H1 (cell line): ENCODE data around the gene UROC1. TPM values are rescaled to one million over a fixed set of nuclear protein-coding genes. Genes with fewer than 3 reads are reported as not detected.

Experiments used
- CTCF ChIA-PET: fragments of 300-600 bp; sonication (Branson Sonifier 250); formaldehyde crosslinking; loops from one replicate; lab custom pipeline; 2021; ENCODE audit not compliant: partially characterized antibody; lab: Charles Lee
- POLR2A ChIA-PET: fragments of 300-600 bp; sonication (Branson Sonifier 250); formaldehyde crosslinking; loops from one replicate; lab custom pipeline; 2021; ENCODE audit warnings: inconsistent platforms; ENCODE audit not compliant: partially characterized antibody; lab: Charles Lee
- DNase-seq, 2 experiments: peaks; one replicate each; pipeline versions ENCODE4 v3.0.0 to v3.0.0-alpha.2; 2010 to 2022; ENCODE audit warnings: low spot score in 2 of 2, low read depth in 1 of 2, mixed read lengths in 1 of 2
- FAIRE-seq: peaks from 2 replicates; lab custom pipeline; 2011; peaks lifted over from hg19 to GRCh38; lab: Jason Lieb, UNC
- H2AFZ ChIP-seq: 2 replicates; pipeline ENCODE4 v1.8.1; 2012; ENCODE audit warnings: low read length, inconsistent platforms
- H2AK5ac ChIP-seq: 2 replicates; pipeline ENCODE4 v1.6.1; 2013; ENCODE audit warnings: low read depth, low read length
- H2BK120ac ChIP-seq: replicated peaks from 2 replicates; pipeline ENCODE3; 2013; ENCODE audit warnings: low read depth, low read length, inconsistent platforms
- H2BK12ac ChIP-seq: 2 replicates; pipeline ENCODE4 v1.6.1; 2013; ENCODE audit warnings: low read depth, low read length
- H2BK15ac ChIP-seq: 2 replicates; pipeline ENCODE4 v1.6.1; 2013; ENCODE audit warnings: low read length
- H2BK20ac ChIP-seq: 2 replicates; pipeline ENCODE4 v1.6.1; 2013; ENCODE audit warnings: low read length
- H2BK5ac ChIP-seq: 2 replicates; pipeline ENCODE4 v1.6.1; 2013; ENCODE audit warnings: low read depth, low read length
- H3K14ac ChIP-seq: 2 replicates; pipeline ENCODE4 v1.6.1; 2013; ENCODE audit warnings: inconsistent platforms; ENCODE audit not compliant: insufficient read length
- H3K18ac ChIP-seq: 2 replicates; pipeline ENCODE4 v1.6.1; 2013; ENCODE audit warnings: low read length; ENCODE audit errors: extremely low read depth
- H3K23ac ChIP-seq: 2 replicates; pipeline ENCODE4 v1.6.1; 2013; ENCODE audit warnings: inconsistent platforms; ENCODE audit not compliant: insufficient read length
- H3K23me2 ChIP-seq: 2 replicates; pipeline ENCODE4 v1.6.1; 2013; ENCODE audit warnings: low read depth, low read length
- H3K27ac ChIP-seq: 2 replicates; pipeline ENCODE4 v1.6.1; 2011; ENCODE audit warnings: low read depth, low read length, inconsistent platforms
- H3K27me3 ChIP-seq, 4 experiments: replicated peaks in 1 of 4; 1 replicate in 1 of 4; 2 replicates in 3 of 4; pipeline versions ENCODE4 v1.6.1 to v1.8.1; 2011 to 2013; ENCODE audit warnings: low read length in 3 of 4, mild to moderate bottlenecking in 3 of 4, inconsistent platforms in 2 of 4, mixed read lengths in 2 of 4, moderate library complexity in 1 of 4; ENCODE audit not compliant: control insufficient read depth in 3 of 4, insufficient read depth in 3 of 4; ENCODE audit errors: extremely low read depth in 1 of 4
- H3K36me3 ChIP-seq, 4 experiments: 2 replicates each; pipeline versions ENCODE4 v1.6.1 to v1.8.1; 2011 to 2013; ENCODE audit warnings: mild to moderate bottlenecking in 4 of 4, low read length in 3 of 4, moderate library complexity in 2 of 4, control low read depth in 1 of 4, inconsistent platforms in 1 of 4; ENCODE audit not compliant: insufficient read depth in 4 of 4, control insufficient read depth in 2 of 4
- H3K4ac ChIP-seq: replicated peaks from 2 replicates; pipeline ENCODE3; 2013; ENCODE audit warnings: low read length, low read depth, mixed read lengths, inconsistent platforms; ENCODE audit not compliant: insufficient read length
- H3K4me1 ChIP-seq, 4 experiments: replicated peaks in 1 of 4; 1 replicate in 1 of 4; 2 replicates in 3 of 4; pipeline versions ENCODE4 v1.6.1 to v1.8.1; 2011 to 2013; ENCODE audit warnings: low read length in 3 of 4, inconsistent platforms in 2 of 4, mixed read lengths in 1 of 4; ENCODE audit not compliant: insufficient read depth in 4 of 4, control insufficient read depth in 3 of 4
- H3K4me2 ChIP-seq, 2 experiments: 2 replicates each; pipeline versions ENCODE4 v1.6.1 to v1.8.1; 2011 to 2013; ENCODE audit warnings: low read depth in 2 of 2, low read length in 2 of 2, control low read depth in 1 of 2, inconsistent platforms in 1 of 2, mild to moderate bottlenecking in 1 of 2; ENCODE audit not compliant: insufficient read depth in 1 of 2
- H3K4me3 ChIP-seq, 4 experiments: fragments of 200-600, 300-600 bp in 1 of 4; sonication (generic), shearing (Covaris generic), sonication (Bioruptor Twin) in 1 of 4; 2 replicates each; pipeline versions ENCODE4 v1.5.1 to v1.8.1; 2011 to 2016; ENCODE audit warnings: low read length in 4 of 4, low read depth in 3 of 4, control low read depth in 2 of 4, inconsistent platforms in 2 of 4, mild to moderate bottlenecking in 2 of 4, mixed read lengths in 1 of 4, moderate library complexity in 1 of 4; ENCODE audit not compliant: insufficient read depth in 2 of 4; ENCODE audit errors: extremely low read depth in 1 of 4
- H3K56ac ChIP-seq: replicated peaks from 2 replicates; pipeline ENCODE3; 2013; ENCODE audit warnings: low read depth, mild to moderate bottlenecking, mixed read lengths, low read length, inconsistent platforms; ENCODE audit not compliant: insufficient read length
- H3K79me1 ChIP-seq: 2 replicates; pipeline ENCODE4 v1.6.1; 2013; ENCODE audit warnings: low read depth, low read length, control low read depth
- H3K79me2 ChIP-seq, 2 experiments: 2 replicates each; pipeline versions ENCODE4 v1.6.1 to v1.8.1; 2012 to 2013; ENCODE audit warnings: low read length in 2 of 2, mild to moderate bottlenecking in 2 of 2, inconsistent platforms in 1 of 2; ENCODE audit not compliant: insufficient read depth in 2 of 2, control insufficient read depth in 1 of 2
- H3K9ac ChIP-seq, 4 experiments: replicated peaks in 1 of 4; 1 replicate in 1 of 4; 2 replicates in 3 of 4; pipeline versions ENCODE4 v1.6.1 to v1.8.1; 2011 to 2013; ENCODE audit warnings: low read depth in 3 of 4, low read length in 3 of 4, control low read depth in 2 of 4, mild to moderate bottlenecking in 2 of 4, moderate library complexity in 2 of 4, inconsistent platforms in 1 of 4; ENCODE audit errors: extremely low read depth in 1 of 4
- H3K9me3 ChIP-seq, 2 experiments: 2 replicates each; pipeline versions ENCODE4 v1.6.1 to v1.8.1; 2012 to 2013; ENCODE audit warnings: mild to moderate bottlenecking in 2 of 2, moderate library complexity in 2 of 2, control low read depth in 1 of 2, inconsistent platforms in 1 of 2, low read depth in 1 of 2, low read length in 1 of 2, mixed read lengths in 1 of 2; ENCODE audit not compliant: insufficient read depth in 2 of 2
- H4K20me1 ChIP-seq, 2 experiments: replicated peaks in 1 of 2; 2 replicates each; pipeline versions ENCODE3 to v1.8.1; 2011 to 2013; ENCODE audit warnings: inconsistent platforms in 2 of 2, low read length in 2 of 2, mild to moderate bottlenecking in 1 of 2; ENCODE audit not compliant: insufficient read depth in 2 of 2, control insufficient read depth in 1 of 2
- H4K5ac ChIP-seq: 2 replicates; pipeline ENCODE4 v1.6.1; 2013; ENCODE audit warnings: low read length, low read depth, mixed read lengths, inconsistent platforms; ENCODE audit not compliant: insufficient read length
- H4K8ac ChIP-seq: 2 replicates; pipeline ENCODE4 v1.8.0; 2013; ENCODE audit warnings: mild to moderate bottlenecking, moderate library complexity, low read length, inconsistent platforms; ENCODE audit not compliant: insufficient read depth; ENCODE audit errors: extremely low read depth
- H4K91ac ChIP-seq: replicated peaks from 2 replicates; pipeline ENCODE3; 2013; ENCODE audit warnings: low read length, mixed read lengths, inconsistent platforms; ENCODE audit not compliant: insufficient read length
- ZNF274 ChIP-seq: IDR thresholded peaks from 2 replicates; pipeline ENCODE4 v1.7.0; 2012; ENCODE audit warnings: low read length, borderline replicate concordance; ENCODE audit errors: extremely low read depth
- WGBS, 2 experiments: shearing (Covaris generic) in 1 of 2; methylation state at CpG; one replicate each; pipeline versions ENCODE4 v1.1.6 to v1.1.7; 2013 to 2015; ENCODE audit warnings: low lambda C conversion rate in 2 of 2, mixed read lengths in 2 of 2, inconsistent platforms in 1 of 2, low coverage in 1 of 2, missing lambda C conversion rate in 1 of 2; ENCODE audit not compliant: insufficient replicate concordance in 2 of 2, insufficient coverage in 1 of 2, insufficient read length in 1 of 2; ENCODE audit errors: extremely low coverage in 1 of 2, missing lambda C conversion rate in 1 of 2; 5-methylcytosine and 5-hydroxymethylcytosine counted together
- polyA plus RNA-seq, 7 experiments: library from polyadenylated mRNA; depleted of rRNA in 3 of 7; stranded (reverse) in 5 of 7; unstranded in 2 of 7; fragments of >200 nt in 5 of 7; fragments of 200-250 nt in 2 of 7; gene quantifications; 1 replicate in 5 of 7; 2 replicates in 1 of 7; 4 replicates in 1 of 7; pipeline versions ENCODE4 v1.2.1 to v1.2.3, GENCODE V29; 2011 to 2013; ENCODE audit warnings: missing spikeins in 2 of 7, mixed read lengths in 2 of 7
- total RNA-seq: library from RNA; stranded (reverse); fragmentation: NEBNext Ultra II Directional; extraction: Animal tissue kit (Norgen Biotek cat#: 25700); gene quantifications from 2 replicates; pipeline ENCODE4 v1.2.1, GENCODE V29; 2021

Gene UROC1
- total and polyA plus RNA-seq, 2 of the 8 experiments (the other 6 are each of a cell fraction or from before 2014, with no cell fraction given) = 0.03 TPM; not detected in 1

DNA sequence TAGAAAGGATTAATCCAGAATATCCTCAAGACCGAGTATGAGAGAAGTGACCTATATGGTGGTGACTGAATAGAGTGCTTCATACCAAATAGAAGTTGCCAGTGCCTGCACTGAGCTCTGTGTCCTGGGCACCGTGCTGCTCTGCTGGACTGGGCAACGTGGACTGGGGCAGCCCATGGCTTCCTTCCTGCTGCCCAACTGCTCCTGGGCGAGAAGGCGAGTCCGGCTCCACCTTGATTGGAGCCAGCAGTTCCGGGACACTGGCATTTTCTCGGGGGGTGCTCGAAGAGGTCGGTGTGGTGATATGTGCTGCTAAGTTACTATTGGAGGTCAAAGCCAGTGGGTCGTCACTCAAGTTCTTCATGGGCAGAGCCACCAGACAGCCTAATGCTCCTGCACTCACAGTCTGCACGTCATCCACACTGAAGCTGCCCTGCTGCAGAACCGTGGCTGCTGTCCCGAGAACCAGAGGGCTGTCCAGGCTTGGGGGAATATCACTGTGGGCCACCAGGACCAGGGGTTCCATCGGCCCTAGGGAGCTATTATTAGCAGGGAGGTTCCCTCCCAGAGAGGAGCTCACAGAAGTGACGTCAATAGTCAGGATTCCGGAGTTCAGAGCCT lies 56.0 kb downstream of the UROC1 start:
- Histone ChIP-seq H4K20me1 (peaks cover under 1 to 12% of the 10 kb centered on the region in 2 experiments), H3K27me3 (no peaks in the 10 kb centered on the region), H3K27ac (no peak overlapping the region), H3K18ac (no peak overlapping the region), H3K4me2 (no peak overlapping the region), H3K9me3 (no peaks in the 10 kb centered on the region), H4K8ac (no peak overlapping the region), H2BK5ac (no peak overlapping the region), H2BK15ac (no peak overlapping the region), H4K91ac (no peak overlapping the region), H2BK120ac (no peak overlapping the region), H2AFZ (no peak overlapping the region), H2AK5ac (no peak overlapping the region), H2BK12ac (no peak overlapping the region), H3K23me2 (no peaks in the 10 kb centered on the region), H3K4ac (no peak overlapping the region), H3K23ac (no peak overlapping the region), H3K4me3 (no peak overlapping the region), H3K79me1 (peaks cover 4% of the 10 kb centered on the region; the same call in 1 of the 2 replicates), H4K5ac (no peak overlapping the region), H2BK20ac (no peak overlapping the region), H3K4me1 (no peaks in the 10 kb centered on the region), H3K9ac (no peak overlapping the region), H3K79me2 (no peaks in the 10 kb centered on the region; a peak in 1 of 4 replicates), H3K36me3 (peaks cover 19 to 84% (median 54%) of the 10 kb centered on the region in 4 experiments; a peak in 7 of 8 replicates), H3K14ac (no peak overlapping the region), H3K56ac (no peak overlapping the region)
- no peak for TF ChIP-seq ZNF274
- no peak for DNase-seq
- POLR2A ChIA-PET = interaction anchor here (1.2 to 3.3 kb wide), 2 partner anchors 10 to 12 kb away, joined by 3 to 20 read pairs; no protein-coding TSS in a partner anchor
- CTCF ChIA-PET = interaction anchor here (0.8 to 2.0 kb wide), 3 partner anchors 13 to 341 kb away, joined by 3 to 7 read pairs (median 5); no protein-coding TSS in a partner anchor
- no peak for FAIRE-seq
- 92% methylated on average over 17 of the region's 17 CpGs; no CpG with 5 or more reads in 1 of the 2 experiments for WGBS, 2 experiments
